Spleen (tissue), 7 donors: ENCODE results near the gene SYCE3.

Source experiments
- CTCF ChIP-seq, 11 experiments: fragments of 200-600 bp in 7 of 11; fragments of 450-650 bp in 4 of 11; sonication (generic) in 4 of 11; IDR thresholded peaks in 8 of 11; conservative IDR thresholded peaks in 3 of 11; 1 replicate in 7 of 11; 2 replicates in 4 of 11; pipeline versions ENCODE4 v1.4.0 to v1.8.0; 2016 to 2021; ENCODE audit warnings: antibody characterized with exemption in 11 of 11, inconsistent platforms in 4 of 11, mild to moderate bottlenecking in 1 of 11
- POLR2A ChIP-seq, 3 donors: fragments of 450-650 bp; IDR thresholded peaks; one replicate each; pipeline ENCODE4 v1.5.1; 2017; ENCODE audit warnings: antibody characterized with exemption in 3 of 3, mild to moderate bottlenecking in 1 of 3
- POLR2AphosphoS5 ChIP-seq, 3 donors: sonication (generic); formaldehyde crosslinking; IDR thresholded peaks; one replicate each; pipeline ENCODE4 v1.5.1; 2017; ENCODE audit warnings: antibody characterized with exemption in 3 of 3
- donor health status: DM: no; HTN: no; CAD: no; lungs with moderate emphysema.
- donor health status: DM: no; HTN: no; CAD: no.
- donor health status: DM: no; HTN: no; CAD: no.

DNA sequence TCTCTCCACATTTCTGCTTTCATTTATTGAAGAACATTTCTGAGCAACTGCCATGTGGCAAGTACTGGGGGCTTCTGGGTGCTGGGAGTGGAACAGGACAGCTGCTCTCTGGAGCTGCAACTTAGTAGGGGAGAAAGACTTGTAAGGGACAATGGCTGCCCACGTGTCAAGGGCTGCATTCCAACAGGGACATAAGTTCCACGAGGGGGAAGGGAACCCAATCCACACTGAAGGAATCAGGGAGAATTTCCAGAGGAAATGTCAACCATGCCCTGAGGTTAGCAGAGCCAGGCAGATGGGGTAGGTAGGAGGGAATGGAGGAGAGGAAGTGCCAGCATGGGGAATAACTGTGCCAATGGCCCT, 39.6 kb upstream of the SYCE3 start:
- TF ChIP-seq CTCF (IDR thresholded peaks at IDR 0.05 in 8 of 11, conservative IDR thresholded peaks at IDR 0.05 in 3 of 11) (no peak), POLR2A (IDR thresholded peaks at IDR 0.05) (no peak), POLR2AphosphoS5 (IDR thresholded peaks at IDR 0.05) (no peak)
